Measurements from ENCODE around the gene MTCL1. TPM values are rescaled to one million over a fixed set of nuclear protein-coding genes. Genes with fewer than 3 reads are reported as not detected.

Gene MTCL1
- total RNA-seq, 2 donors from 2014 or later, result 0.38 to 0.51 TPM

DNA sequence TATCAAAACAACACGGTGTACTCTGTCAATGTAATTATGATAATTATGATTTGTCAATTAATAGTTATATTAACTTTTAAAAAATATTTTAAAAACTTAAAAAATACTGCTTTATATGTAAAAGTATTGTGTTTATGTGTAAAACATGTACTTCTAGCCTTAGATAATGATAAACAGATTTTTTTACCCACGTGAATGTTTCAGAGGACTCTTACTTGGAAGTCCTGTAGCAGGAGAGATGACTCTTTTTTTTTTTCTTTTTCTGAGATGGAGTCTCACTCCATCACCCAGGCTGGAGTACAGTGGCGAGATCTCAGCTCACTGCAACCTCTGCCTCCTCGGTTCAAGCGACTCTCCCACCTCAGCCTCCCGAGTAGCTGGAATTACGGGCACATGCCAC is 6.2 kb upstream of the MTCL1 start:
- Mint-ChIP-seq H3K4me1 (ENCODE audit: low read depth) (peaks cover 4% of the 10 kb centered on the region), H3K4me3 (no peak overlapping the region), H3K36me3 (ENCODE audit: insufficient read depth in 2 of 2) (peaks cover 0 to 3% of the 10 kb centered on the region in 2 donors), H3K27ac (no peak overlapping the region), H3K9me3 (no peaks in the 10 kb centered on the region), H3K27me3 (ENCODE audit: low read depth) (peaks cover 39% of the 10 kb centered on the region)
- ATAC-seq (replicated peaks in 1 of 2), result no peak
- no peak for DNase-seq

DNA sequence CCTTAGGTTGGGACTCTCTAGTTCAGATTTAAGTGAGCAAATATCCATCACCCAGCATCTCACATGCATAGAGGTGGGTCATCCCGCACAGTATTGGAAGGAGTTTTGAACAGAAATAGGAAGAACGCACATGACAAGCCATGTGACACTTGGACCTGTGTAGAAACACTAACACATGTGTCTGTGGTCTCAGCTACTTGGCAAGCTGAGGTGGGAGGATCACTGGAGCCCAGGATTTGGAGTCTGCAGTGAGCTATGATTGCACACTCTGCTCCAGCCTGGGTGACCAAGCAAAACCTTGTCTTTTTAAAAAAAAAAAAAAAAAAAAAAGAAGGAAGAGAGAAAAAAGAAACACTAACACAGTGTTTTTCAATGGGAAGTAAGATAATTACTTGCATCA is 5.4 kb upstream of the MTCL1 start:
- ATAC-seq (replicated peaks in 1 of 2) (no peak), DNase-seq (no peak)
- H3K36me3 Mint-ChIP-seq (ENCODE audit: insufficient read depth in 2 of 2), result peaks cover 0 to 4% of the 10 kb centered on the region in 2 donors
- H3K4me3 Mint-ChIP-seq, result no peak overlapping the region
- H3K4me1 Mint-ChIP-seq (ENCODE audit: low read depth), result peaks cover 9% of the 10 kb centered on the region
- peaks cover 46% of the 10 kb centered on the region for H3K27me3 Mint-ChIP-seq (ENCODE audit: low read depth)
- no peak overlapping the region for H3K27ac Mint-ChIP-seq
- H3K9me3 Mint-ChIP-seq, result no peaks in the 10 kb centered on the region

- Mint-ChIP-seq H3K4me1 (ENCODE audit: low read depth) (peaks cover 10% of the 10 kb centered on the region), H3K27ac (no peak overlapping the region), H3K36me3 (ENCODE audit: insufficient read depth in 2 of 2) (peaks cover 0 to 4% of the 10 kb centered on the region in 2 donors), H3K27me3 (ENCODE audit: low read depth) (peaks cover 48% of the 10 kb centered on the region), H3K9me3 (no peaks in the 10 kb centered on the region), H3K4me3 (no peak overlapping the region)
- no peak for ATAC-seq (replicated peaks in 1 of 2)
- DNase-seq, result no peak
These were observed 3.7 kb upstream of the MTCL1 start for GRCh38 chr18:8701546-8702118.

GRCh38 chr18:8702668-8703067 is 2.7 kb upstream of the MTCL1 start:
- no peak for DNase-seq
- Mint-ChIP-seq H3K9me3 (no peaks in the 10 kb centered on the region), H3K27me3 (ENCODE audit: low read depth) (peaks cover 58% of the 10 kb centered on the region), H3K27ac (no peak overlapping the region), H3K4me1 (ENCODE audit: low read depth) (peaks cover 15% of the 10 kb centered on the region), H3K4me3 (peak overlapping the region in 1 of 2 donors; percentile 22), H3K36me3 (ENCODE audit: insufficient read depth in 2 of 2) (peaks cover 1 to 4% of the 10 kb centered on the region in 2 donors)
- no peak for ATAC-seq (replicated peaks in 1 of 2)

DNA sequence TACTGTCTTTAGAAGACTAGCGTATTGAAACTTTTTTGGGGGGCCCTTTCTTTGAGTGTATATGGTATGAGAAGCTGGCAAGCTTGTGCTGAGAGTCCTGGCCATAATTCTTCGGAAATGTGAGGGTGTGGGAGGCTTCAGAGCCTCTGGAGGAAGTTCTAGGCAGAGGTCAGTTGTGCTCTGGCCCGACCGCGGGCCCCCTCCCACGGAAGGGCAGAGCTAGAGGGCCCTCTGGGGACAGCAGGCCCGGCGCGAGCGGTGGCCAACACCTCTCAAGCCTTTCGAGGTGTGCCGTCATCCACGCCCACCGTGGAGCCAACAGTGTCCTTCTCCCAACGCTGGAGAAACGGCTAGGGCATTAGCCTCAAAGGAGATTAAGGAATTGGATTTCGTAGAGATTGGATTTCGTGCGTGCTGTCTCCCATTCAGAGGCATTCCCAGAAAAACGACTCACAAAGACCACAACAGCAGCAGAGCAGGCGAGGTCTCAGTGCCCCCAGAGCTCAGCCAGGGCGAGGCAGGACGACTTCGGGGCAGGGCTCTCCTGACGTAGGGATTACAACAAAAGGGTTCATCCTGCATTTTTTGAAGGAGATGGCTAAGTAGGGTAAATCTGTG is 2.2 kb upstream of the MTCL1 start:
- DNase-seq, result no peak
- H3K4me3 Mint-ChIP-seq, result peak overlapping the region in 1 of 2 donors; percentile 22
- no peaks in the 10 kb centered on the region for H3K9me3 Mint-ChIP-seq
- peaks cover 63% of the 10 kb centered on the region for H3K27me3 Mint-ChIP-seq (ENCODE audit: low read depth)
- peaks cover 15% of the 10 kb centered on the region for H3K4me1 Mint-ChIP-seq (ENCODE audit: low read depth)
- H3K36me3 Mint-ChIP-seq (ENCODE audit: insufficient read depth in 2 of 2), result peaks cover 1 to 4% of the 10 kb centered on the region in 2 donors
- no peak for ATAC-seq (replicated peaks in 1 of 2)
- no peak overlapping the region for H3K27ac Mint-ChIP-seq

DNA sequence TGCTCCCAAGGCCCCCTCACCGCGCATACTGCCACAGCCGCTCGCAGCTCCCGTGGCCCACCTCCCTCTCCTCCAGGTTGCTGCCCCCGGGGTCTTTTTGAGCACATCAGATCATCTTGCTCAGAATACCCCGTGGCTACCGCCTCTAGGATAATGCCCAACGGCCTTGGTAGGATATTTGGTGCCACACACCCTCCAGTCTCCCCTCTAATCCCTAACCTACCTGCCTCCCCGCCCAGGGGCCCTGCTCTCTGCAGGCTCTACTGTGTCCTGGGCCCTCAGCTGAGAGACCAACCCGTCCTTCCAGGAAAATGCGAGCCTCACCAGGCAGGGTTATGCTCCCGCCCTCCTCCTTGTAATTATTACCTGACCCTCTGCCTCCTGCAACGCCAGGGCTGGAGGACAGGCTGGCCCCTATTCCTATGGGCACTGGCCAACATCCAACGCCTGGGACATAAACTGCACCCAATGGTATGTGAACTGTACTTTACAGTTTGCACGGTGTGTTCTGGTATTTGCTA is 1.5 kb upstream of the MTCL1 start:
- Mint-ChIP-seq H3K27ac (no peak overlapping the region), H3K9me3 (no peaks in the 10 kb centered on the region), H3K36me3 (ENCODE audit: insufficient read depth in 2 of 2) (peaks cover 1 to 4% of the 10 kb centered on the region in 2 donors), H3K4me1 (ENCODE audit: low read depth) (peaks cover 15% of the 10 kb centered on the region), H3K27me3 (ENCODE audit: low read depth) (peaks cover 70% of the 10 kb centered on the region), H3K4me3 (peak overlapping the region; percentile 96 to 97)
- DNase-seq (no peak), ATAC-seq (replicated peaks in 1 of 2) (no peak)

GRCh38 chr18:8704361-8705237 is 757 bp upstream of the MTCL1 start:
- peaks cover 1 to 4% of the 10 kb centered on the region in 2 donors for H3K36me3 Mint-ChIP-seq (ENCODE audit: insufficient read depth in 2 of 2)
- H3K27ac Mint-ChIP-seq, result no peak overlapping the region
- H3K9me3 Mint-ChIP-seq, result no peaks in the 10 kb centered on the region
- peak; percentile 89 to 93 for ATAC-seq (replicated peaks in 1 of 2)
- peak; percentile 87 to 88 for DNase-seq
- H3K4me1 Mint-ChIP-seq (ENCODE audit: low read depth), result peaks cover 15% of the 10 kb centered on the region
- H3K4me3 Mint-ChIP-seq, result peak overlapping the region; percentile 96 to 97
- peaks cover 72% of the 10 kb centered on the region for H3K27me3 Mint-ChIP-seq (ENCODE audit: low read depth)

GRCh38 chr18:8705961-8706790 is 820 bp downstream of the MTCL1 start:
- peaks cover 1 to 4% of the 10 kb centered on the region in 2 donors for H3K36me3 Mint-ChIP-seq (ENCODE audit: insufficient read depth in 2 of 2)
- H3K27me3 Mint-ChIP-seq (ENCODE audit: low read depth), result peaks cover 66% of the 10 kb centered on the region
- peak overlapping the region; percentile 57 to 74 for H3K4me3 Mint-ChIP-seq
- H3K4me1 Mint-ChIP-seq (ENCODE audit: low read depth), result peaks cover 15% of the 10 kb centered on the region
- DNase-seq (peak; percentile 16 to 21), ATAC-seq (replicated peaks in 1 of 2) (peak; percentile 0 to 5)
- no peaks in the 10 kb centered on the region for H3K9me3 Mint-ChIP-seq
- H3K27ac Mint-ChIP-seq, result no peak overlapping the region

GRCh38 chr18:8706791-8707555 is 1.6 kb downstream of the MTCL1 start:
- Mint-ChIP-seq H3K4me3 (peak overlapping the region; percentile 74 to 96), H3K27ac (no peak overlapping the region), H3K27me3 (ENCODE audit: low read depth) (peaks cover 58% of the 10 kb centered on the region), H3K9me3 (no peaks in the 10 kb centered on the region), H3K36me3 (ENCODE audit: insufficient read depth in 2 of 2) (peaks cover 1 to 4% of the 10 kb centered on the region in 2 donors), H3K4me1 (ENCODE audit: low read depth) (peaks cover 15% of the 10 kb centered on the region)
- ATAC-seq (replicated peaks in 1 of 2), result no peak
- DNase-seq, result peak in 1 of 2 donors; percentile 7

DNA sequence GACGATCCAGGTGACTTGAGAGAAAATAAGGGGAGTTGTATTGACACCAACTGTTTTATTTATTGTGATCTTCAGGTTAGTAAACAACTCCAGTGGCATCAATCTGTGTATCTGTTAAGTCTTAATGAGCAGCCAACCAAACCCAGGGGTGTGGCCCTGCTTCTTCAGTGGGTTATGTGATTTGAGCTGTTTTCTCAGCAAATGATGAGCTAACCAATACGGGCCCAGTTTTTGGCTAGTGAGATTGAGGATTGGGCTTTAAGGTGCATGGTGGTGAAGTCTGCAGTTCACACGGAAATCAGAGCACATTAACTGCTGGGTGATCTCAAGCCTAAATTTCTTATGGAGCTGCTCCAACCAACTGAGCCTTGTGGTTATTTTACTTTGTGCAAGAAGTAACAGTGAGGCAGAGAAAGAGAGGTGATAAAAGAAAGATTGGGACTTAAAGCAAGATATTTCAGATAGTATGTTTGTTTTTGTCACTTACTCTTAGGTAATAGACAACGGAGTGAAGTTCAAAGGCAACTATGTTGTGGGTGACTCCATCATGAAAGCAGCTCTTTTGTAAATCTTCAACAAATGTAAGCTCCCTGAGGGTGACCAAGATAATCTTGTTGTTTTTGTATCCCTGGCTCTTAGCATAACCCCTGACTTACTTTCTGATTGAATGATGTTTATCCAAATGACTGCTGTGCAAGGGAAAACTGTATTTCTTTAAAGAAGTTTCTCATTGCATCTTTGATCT is 2.4 kb downstream of the MTCL1 start:
- Mint-ChIP-seq H3K9me3 (no peaks in the 10 kb centered on the region), H3K27ac (no peak overlapping the region), H3K4me1 (ENCODE audit: low read depth) (peaks cover 15% of the 10 kb centered on the region), H3K27me3 (ENCODE audit: low read depth) (peaks cover 50% of the 10 kb centered on the region), H3K4me3 (peak overlapping the region; percentile 45 to 96), H3K36me3 (ENCODE audit: insufficient read depth in 2 of 2) (peaks cover 1 to 4% of the 10 kb centered on the region in 2 donors)
- ATAC-seq (replicated peaks in 1 of 2) (no peak), DNase-seq (no peak)

GRCh38 chr18:8708670-8709069 is 3.3 kb downstream of the MTCL1 start:
- H3K4me3 Mint-ChIP-seq, result no peak overlapping the region

More at GRCh38 chr18:8708670-8709069, 3.3 kb downstream of the MTCL1 start:
- Mint-ChIP-seq H3K36me3 (ENCODE audit: insufficient read depth in 2 of 2) (peaks cover 1 to 4% of the 10 kb centered on the region in 2 donors), H3K27me3 (ENCODE audit: low read depth) (peaks cover 43% of the 10 kb centered on the region), H3K4me1 (ENCODE audit: low read depth) (peaks cover 15% of the 10 kb centered on the region), H3K9me3 (no peaks in the 10 kb centered on the region), H3K27ac (no peak overlapping the region)
- ATAC-seq (replicated peaks in 1 of 2), result no peak
- DNase-seq, result no peak

Measured in activated T-cell treated with anti-CD3 and anti-CD28 coated beads, Interleukin-2, amount 50 U/mL, for 72 hours (primary cell).